Germinal center (tissue), 1 donor: ENCODE results near the gene SIX5.

ENCODE experiments used
- DNase-seq: peaks from one replicate; pipeline ENCODE4 v3.0.0; 2012; ENCODE audit warnings: mixed read lengths, low spot score

The SIX5 gene

DNA sequence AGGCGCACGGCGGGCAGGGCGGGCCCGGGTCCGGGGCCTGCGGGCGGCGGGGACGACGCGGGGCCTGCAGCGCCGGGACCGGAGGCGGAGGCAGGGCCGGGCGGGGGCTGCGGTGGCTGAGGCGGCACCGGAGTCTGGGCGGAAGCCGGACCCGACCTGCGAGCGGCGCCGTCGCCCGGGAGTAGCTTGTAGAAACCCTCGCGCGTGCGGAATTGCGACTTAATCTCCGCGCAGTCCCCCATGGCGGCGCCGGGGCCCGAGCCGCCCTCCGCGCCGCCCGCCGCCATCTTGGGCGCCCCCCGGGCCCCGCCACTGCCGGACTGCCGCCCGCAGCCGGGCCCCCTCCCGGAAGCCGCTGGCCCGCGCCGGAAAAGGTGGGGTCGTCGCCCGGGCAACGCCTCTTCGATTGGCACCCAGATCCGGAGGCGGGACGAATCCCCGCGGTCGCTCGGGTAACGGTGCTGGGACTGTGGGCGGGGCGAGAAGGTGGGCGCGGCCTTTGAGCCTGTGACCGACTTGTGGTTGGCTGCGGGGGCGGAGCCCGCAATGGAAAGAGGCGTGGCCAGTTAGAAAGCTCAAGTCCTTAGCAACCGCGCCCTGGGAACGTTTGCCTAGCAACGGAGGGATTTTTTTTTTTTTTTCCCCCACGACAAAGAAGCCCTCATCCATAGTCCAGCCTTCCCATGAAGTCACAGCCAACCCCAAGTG lies 23.6 kb upstream of the SIX5 start, which contains the start of gene DMWD:
Gene DMWD, minus strand, starts transcription at position 376 of the 708 bp plus-strand sequence. Its CDS starts 89 bp downstream, at position 287.
- DNase-seq: peak; percentile 96

DNA sequence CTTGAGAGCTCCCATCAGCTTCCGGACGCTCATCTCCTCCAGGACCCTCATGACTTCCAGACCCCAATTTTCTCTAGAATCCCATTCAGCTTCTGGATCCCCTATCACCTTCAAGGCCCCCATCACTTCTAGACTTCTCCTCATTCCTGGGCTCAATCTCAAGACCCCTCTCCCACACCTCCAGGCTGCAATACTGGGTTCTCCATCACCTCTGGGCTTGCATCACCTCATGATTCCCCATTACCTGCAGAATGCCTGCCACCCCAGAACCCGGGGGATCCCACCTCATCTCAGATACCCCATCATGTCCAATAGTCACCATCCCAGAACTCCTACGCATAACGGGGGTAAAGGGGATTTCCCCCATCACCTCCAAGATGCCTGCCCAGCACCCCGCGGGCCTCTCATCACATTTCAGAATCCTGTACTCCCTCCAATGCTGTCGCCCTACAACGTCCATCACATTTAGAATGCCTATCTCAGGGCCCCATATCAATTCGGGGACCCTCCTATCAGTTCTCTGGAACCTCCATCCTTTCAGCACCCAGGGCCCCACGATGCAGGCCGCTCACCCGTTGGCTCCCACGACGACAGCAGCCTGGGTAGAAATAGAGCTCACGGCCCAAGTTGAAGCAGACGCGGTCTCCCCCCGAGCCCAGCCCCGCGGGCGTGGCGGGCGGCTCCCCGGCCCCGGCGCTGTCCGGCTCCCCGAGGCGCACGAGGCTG lies 22.9 kb upstream of the SIX5 start:
- no peak for DNase-seq

DNA sequence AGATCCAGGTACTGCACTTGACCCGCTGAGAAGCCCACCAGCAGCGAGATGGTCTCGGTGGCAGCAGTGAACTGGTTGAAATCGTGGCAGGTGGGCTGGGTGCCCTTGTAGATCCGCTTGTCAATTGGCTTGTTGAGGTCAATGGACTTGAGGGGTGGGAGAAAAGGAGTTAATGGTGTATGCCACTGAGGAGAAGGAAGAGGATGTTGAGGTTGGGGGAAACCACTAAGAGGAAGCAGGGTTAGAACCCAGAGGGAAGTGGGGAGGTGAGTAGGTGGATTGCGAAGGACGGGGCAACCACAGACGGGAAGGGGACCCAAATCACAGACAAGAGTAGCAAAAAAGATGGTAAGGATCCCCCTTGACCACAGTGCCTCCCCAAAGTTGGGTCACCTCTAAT lies 21.9 kb upstream of the SIX5 start:
- no peak for DNase-seq

DNA sequence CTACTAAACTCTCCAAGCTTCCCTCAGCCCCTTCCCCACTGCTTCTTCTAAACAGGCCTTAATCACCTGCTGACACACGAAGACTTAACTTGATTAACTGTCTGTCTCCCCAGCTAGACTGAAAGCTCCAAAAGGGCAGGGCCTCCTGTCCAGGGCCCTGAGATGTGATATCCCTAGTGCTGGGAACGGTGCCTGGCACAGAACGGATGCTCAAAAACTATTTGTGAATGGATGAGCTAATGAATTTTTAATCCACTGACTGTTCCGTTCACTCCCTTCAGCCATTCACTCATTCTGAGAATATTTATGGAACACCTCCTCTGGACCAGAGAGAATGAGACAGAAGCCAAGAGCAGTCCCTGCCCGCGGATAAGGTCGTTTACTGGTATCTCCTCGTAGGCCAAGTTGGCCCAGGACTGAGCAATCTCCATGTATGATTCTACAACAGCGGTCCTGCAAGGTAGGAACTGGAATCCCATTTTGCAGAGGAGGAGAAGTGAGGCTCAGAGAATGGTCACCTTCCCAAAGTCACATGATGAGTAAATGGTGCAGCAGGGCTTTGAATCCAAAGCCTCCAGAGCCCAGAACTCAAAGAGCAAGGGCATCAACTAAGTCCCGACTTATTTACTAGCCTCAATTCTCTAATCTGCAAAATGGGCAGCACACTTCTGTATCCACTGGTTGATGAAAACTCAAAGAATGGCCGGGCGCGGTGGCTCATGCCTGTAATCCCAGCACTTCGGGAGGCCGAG lies 20.2 kb upstream of the SIX5 start:
- DNase-seq: no peak

DNA sequence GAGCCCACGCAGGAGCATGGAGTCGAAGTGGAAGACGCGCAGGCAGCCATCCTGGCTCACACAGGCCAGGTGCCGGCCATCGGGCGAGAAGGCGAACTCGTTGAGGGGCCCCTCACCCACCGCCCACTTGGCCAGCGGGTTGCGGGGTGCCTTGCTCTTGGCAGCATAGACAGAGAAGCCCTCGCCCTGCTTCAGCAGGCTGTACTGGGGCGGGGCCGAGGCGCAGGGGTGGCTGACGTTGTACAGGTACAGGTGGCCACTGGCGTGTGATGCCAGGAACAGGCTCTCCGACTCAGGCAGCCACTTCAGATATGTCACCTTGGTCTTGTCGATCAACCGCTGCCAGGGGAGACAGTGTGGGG lies 17.5 kb upstream of the SIX5 start:
- DNase-seq: no peak

DNA sequence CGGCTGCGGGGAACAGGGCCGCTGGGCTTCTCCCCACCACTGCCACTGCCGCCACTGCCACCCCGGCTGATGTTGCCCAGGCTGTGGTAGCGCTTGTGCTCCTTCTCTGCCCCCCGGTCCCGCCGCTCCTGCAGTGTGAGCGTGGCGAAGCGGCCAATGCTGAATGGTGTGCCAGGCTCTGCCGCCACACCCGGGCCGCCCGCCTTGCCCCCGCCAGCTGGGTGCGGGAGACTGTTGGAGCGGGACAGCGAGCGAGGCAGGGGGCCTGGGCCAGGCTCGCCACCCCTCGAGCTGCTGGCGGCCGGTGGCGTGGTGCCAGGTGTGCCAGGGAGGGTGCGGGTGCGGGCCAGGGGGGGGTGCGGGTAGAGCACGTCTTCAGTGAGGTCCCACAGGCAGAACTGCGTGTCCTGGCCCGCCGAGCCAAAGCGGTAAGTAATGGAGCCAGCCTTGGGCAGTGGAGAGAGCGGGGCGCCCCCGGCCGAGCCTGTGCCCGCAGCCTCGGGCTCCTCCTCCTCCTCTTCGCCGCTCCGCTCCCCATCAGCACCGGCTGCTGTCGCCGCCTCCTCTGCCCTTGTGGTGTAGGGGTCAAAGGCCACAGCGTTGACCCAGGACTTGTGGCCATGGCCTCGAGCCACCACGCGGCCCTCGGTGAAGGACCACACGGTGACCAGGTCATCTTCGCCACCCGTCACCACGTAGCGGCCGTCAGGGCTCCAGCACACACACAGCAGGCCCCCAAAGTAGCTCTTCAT lies 16.9 kb upstream of the SIX5 start:
- no peak for DNase-seq

DNA sequence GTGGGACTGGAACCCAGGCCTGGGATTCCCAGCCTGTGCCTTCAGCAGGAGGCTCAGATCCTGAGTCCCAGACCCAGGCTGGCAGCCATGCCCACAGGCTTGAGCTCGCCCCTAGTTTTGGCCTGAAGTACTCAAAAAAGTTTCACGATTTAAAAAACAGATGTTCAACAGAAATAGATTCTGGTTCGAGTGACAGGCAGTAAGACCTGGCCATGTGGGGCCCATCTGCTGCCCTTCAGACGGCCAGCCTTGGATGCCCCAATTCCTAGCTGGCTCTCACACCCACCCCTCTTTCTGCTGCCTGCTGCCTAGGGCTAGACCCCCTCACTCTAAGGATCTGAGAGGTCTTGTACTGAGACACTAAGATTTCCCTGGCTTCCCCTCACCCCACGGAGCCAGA lies 16.0 kb upstream of the SIX5 start:
- DNase-seq: no peak

DNA sequence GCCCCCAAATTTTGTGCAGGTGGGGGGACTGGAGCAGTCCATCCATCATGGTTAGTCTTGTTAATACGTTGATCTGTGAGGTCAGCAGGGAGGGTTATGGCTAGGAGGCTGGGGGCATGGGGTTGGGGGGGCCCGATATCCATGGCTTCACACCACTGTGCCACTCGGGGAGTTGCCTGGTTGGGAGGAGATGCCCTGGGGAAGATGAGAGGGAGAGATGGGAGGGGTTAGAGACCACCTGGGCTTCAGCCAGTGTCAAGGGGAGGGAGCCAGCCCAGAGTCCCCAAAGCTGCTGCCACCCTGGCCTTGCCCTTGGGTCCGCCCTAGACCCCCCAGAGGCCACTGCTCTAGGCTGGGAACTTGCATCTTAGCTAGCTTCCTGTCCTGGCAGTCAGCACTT lies 15.0 kb upstream of the SIX5 start:
- DNase-seq: no peak

DNA sequence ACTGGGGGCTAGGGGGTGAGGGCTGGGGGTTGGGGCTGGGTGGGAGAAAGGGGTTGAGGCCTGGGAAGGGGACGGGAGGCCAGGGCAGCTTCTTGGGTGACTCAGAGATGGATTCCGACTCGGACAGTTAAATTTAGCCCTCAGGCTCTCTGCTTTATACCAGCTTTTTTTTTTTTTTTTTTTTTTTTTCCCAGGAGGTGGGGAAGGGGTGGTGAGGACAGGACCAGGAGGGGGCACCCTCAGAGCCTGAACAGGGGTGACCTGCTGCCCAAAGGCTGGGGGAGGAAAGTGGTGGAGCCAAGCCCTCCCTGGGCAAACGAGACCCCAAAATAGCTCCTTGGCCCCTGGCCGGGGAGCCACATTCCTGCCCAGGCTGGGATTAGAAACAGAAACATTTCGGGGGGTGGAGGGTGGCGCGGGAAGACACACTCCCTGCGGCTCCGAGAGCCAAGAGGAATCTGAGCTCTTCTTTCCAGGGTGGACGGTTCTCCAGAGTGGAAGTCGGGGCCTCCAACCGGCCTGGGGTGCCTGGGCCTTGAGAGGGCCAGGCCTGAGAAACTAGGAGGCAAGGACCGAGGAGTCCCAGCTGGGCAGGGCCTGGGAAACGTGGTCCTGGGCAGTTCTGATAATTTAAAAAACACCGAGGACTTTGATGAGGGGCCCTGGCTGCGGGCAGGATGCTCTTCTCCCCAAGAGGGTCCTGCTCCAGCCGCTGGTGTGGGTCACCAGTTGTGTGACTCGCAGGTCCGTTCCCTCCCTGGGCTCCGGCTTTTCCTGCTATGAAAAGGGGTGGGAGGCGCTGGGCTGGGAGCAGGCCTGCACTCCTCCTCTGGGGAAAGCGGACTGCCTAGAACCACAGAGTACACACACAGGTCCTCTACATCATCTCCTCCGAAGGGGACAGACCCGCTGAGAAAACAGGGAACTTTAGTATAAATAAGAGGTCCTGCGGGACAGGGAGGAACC lies 14.1 kb upstream of the SIX5 start:
- no peak for DNase-seq

DNA sequence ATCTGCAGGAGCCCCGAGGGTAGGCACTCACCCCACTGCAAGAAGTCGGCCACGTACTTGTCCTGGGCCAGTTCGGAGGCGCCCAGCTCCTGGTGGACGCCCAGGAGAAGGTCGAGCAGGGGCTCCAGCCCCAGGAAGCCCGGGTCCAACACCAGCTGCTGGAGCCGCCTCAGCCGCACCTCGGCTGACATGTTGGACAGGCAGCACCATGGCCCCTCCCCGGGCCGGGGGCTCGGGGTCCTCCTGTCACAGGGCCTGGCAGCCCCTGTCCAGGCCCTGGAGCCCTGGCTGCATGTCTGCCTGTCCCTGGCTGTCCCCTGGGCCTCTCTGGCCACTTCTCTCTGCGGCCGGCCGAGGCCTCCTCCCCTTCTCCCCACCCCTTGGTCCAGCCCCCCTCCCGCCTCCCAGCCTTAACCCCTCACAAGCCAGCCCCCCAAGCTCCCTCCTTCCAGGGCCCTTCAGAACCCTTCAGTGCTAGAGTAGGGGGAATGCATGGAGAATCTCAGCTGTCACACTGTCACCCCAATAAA lies 13.2 kb upstream of the SIX5 start, which contains the start of gene DMPK:
Gene DMPK, minus strand, starts transcription at position 329 of the 530 bp plus-strand sequence. Its CDS starts 138 bp downstream, at position 191.
- DNase-seq: no peak

DNA sequence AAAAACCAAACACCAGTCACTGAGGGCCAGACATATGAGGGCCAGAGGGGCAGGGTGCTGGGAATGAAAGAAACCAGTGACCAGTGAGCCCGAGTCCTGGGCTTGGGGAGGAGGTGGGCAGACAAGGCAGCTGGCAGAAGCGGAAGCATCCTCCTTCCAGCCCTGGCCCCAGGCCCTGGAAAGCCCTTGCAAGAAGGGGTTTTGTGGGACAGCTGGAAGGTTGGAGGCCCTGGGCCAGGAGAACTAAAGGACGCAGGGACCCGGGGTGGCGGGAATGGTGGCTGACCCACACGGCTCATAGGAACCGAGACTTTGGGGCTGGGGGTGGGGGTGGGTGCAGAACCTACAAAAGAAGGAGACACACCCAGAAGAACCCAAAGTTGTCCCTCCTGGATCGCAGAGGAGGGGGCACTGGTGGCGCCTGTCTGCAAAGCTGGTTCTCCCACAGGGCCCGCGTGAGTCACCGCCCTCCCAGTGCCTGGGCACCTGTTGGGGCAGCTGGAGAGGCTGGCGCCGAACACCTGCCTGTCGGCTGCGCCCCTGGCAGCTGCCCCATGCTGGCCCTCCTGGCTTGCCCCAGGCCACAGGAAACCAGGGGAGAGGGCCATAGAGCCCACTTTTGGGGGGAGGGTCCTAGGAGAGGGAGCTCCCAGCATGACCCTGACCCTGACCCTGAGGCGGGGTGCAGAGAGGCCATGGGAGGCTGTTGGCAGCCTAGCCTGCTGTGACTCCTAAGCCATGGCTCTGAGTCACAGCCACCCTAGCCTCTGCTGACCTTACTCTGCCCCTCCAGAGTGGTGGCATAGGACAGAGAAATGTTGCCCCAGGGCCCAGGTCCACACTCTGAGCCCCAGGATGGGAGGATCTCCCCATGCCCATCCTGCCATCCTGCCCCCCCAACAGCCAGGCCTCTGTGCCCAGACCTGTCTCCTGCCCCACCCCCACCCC lies 12.4 kb upstream of the SIX5 start:
- DNase-seq: no peak

DNA sequence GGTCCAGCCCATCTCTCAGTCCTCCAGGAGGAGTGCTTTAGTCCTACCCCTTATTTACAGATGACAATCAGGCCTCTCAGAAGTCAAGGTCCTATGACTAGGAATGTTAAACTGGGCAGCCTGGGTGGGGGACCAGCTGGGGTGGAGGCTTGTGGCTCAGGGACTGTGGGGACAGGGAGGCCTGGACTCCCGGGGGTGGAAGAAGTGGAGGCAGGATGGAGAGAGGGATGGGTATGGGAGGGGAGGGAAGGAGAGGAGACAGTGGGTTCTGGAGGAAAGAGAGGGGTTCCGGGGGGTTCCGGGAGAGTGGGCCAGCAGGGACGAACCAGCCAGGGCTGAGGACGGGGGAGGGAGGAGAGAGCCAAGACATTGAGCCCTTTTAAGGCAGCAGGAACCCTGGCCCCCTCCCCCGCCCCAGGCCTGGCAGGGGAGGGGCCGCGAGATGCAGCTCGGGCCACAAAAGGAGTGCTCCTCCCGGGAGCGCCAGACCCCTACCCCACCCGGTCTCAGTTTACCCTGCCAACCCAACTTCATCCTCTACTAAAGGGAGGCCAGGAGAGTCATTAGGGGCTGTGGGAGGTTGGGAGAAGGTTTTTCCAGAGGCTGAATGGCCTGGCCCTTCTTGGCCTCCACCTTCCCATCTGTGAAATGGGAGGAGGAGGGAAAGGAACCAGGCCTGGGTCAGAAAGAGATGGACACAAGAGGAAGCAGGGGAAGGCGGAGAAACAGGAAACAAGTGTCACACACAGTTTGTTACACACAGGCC lies 11.6 kb upstream of the SIX5 start:
- DNase-seq: no peak

DNA sequence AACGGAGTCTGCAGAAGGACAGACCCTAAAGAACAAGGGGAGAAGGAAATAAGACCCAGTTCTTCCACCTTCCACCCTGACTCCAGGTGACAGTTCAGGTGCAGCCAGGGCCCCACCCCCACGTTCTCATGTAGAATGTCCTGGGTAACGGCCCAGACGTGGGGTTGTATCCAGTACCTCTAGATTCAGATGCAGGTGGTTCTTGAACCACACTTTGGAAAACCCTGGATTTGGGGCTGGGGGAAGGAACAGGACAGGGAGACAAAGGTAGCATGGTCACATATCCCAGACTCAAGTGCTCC lies 11.0 kb upstream of the SIX5 start:
- no peak for DNase-seq

DNA sequence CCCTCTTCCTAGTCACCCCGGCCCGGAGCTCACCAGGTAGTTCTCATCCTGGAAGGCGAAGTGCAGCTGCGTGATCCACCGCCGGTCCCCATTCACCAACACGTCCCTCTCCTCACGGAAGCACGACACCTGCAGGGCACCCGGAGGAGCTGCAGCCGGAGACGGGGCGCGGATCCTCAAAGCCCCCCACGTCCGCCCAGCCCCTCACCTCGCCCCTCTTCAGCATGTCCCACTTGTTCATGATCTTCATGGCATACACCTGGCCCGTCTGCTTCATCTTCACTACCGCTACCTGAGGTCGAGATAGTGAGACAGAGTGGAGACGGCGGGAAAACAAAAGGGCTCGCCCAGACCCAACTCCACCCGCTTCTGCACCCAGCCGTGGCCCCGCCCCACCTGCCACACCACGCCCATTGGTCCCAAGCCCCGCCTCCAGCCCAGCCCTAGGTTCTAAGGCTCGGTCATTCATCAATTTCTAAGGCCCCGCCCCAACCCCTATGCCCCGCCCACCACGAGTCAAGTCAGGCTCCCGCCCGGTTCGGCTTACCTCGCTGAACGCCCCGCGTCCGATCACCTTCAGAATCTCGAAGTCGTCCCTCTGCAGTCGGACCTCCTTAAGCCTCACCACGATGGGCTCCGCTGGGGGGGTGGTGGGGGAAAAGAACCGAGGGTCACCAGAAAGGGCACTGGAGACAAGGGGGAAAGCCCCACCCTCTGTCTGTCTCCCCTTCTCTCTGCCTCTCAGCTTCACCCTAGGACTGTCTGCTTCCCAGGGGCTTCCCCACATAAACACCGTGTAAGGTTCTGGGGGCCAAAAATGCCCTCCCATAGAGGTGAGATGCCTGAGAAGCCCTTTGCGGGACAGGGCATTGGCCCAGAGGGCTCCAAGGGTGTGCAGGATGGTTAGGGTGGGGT lies 10.4 kb upstream of the SIX5 start:
- DNase-seq: peak; percentile 94

DNA sequence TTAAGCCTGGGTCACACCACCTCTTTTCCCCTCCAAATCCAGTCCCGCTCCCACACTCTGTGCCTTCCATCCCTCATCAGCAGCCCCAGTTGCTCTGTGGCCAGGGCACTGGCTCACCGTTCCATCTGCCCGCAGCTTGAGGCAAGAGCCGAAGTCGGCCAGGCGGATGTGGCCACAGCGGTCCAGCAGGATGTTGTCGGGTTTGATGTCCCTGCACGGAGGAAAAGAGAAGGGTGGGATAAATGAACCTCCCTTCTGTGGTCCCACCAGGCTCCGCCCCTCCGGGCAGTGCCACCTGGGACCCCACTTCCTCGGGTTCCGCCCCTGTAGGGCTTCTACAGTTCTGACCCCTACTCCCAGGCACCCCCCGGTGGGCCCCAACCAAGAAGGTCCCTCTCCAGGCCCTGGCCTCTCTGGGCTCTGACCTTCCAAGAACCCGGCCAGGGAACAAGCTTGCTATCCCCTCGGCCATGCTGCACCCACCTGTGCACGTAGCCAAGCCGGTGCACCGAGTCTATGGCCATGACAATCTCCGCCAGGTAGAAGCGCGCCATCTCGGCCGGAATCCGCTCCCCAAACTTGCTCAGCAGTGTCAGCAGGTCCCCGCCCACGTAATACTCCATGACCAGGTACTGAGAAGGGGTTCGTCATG lies 9.1 kb upstream of the SIX5 start:
- no peak for DNase-seq

DNA sequence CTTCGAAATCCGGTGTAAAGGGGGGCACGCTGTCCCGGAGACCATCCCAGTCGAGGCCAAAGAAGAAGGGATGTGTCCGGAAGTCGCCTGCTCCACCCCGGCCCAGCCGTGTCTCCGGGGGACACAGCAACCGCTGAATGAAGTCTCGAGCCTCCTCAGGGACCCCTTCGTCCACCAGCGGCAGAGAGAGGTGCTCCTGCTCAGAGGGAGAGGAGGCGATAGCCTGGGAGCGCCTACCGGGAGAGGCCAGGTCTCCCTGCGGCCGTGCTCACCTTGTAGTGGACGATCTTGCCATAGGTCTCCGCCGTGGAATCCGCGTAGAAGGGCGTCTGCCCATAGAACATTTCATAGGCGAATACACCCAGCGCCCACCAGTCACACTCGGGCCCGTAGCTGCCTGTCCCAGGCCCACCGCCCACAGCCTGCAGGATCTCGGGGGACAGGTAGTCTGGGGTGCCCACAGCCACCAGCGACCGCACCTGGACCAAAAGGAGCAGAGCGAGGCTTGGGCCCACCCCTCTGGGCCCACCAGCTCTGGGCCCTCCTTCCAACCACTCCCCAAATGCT lies 8.4 kb upstream of the SIX5 start:
- no peak for DNase-seq

DNA sequence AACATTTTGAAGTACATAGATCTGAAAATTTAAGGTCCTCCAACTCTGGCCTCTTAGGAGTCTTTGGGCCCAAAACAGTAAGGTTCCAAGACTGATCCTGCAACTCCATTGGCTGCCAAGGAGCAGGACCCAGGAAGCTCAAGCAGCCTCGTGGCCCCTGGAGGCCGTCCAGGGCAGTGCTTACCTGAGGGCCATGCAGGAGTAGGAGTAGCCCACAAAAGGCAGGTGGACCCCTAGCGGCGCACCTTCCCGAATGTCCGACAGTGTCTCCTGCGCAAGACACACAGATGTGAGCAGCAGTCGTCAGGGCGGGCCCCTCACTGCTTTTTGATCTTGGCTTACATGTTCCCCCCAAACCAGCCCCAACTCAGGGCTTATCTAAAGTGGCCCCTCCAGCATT lies 5.7 kb upstream of the SIX5 start:
- DNase-seq: no peak
